Adrenal gland (tissue), 12 donors: ENCODE results near the gene KAT6B. TPM values are rescaled to one million over a fixed set of nuclear protein-coding genes. Genes with fewer than 3 reads are reported as not detected.

Experiments used
- DNase-seq, 7 donors: peaks; one replicate each; pipeline ENCODE4 v3.0.0-alpha.2; 2019 to 2020
- H3K27ac ChIP-seq, 5 donors: fragments of 200-600 bp; sonication (generic) in 4 of 5; 1 replicate in 3 of 5; 2 replicates in 2 of 5; pipeline versions ENCODE4 v1.5.1 to v1.8.0; 2016 to 2020; ENCODE audit warnings: mild to moderate bottlenecking in 1 of 5
- H3K27me3 ChIP-seq: fragments of 200-600 bp; 2 replicates; pipeline ENCODE4 v1.8.0; 2021
- H3K36me3 ChIP-seq, 2 donors: fragments of 200-600 bp; replicated peaks in 1 of 2; 1 replicate in 1 of 2; 2 replicates in 1 of 2; pipeline versions ENCODE4 v1.5.1 to v1.8.0; 2018 to 2022
- H3K4me1 ChIP-seq, 2 donors: fragments of 200-600 bp; replicated peaks in 1 of 2; 1 replicate in 1 of 2; 2 replicates in 1 of 2; pipeline versions ENCODE4 v1.5.1 to v1.8.0; 2018 to 2021
- H3K4me3 ChIP-seq, 4 donors: fragments of 200-600 bp; sonication (generic) in 3 of 4; one replicate each; pipeline ENCODE4 v1.5.1; 2016 to 2018
- H3K9me3 ChIP-seq, 3 donors: fragments of 200-600 bp; sonication (generic) in 1 of 3; replicated peaks in 1 of 3; 1 replicate in 2 of 3; 2 replicates in 1 of 3; pipeline versions ENCODE4 v1.5.1 to v1.8.0; 2016 to 2021
- POLR2A ChIP-seq, 2 donors: fragments of 450-650 bp; IDR thresholded peaks; one replicate each; pipeline ENCODE4 v1.6.1; 2017; ENCODE audit warnings: antibody characterized with exemption in 2 of 2, mild to moderate bottlenecking in 2 of 2, moderate library complexity in 1 of 2
- WGBS, 4 donors: extraction: QIAGEN DNeasy Blood & Tissue Kit in 2 of 4; methylation state at CpG; one replicate each; pipeline versions ENCODE4 v1.1.5 to v1.1.7; 2013 to 2017; 5-methylcytosine and 5-hydroxymethylcytosine counted together
- intact Hi-C, 2 donors: fragments of 100-400 bp; cut with DNase I; formaldehyde crosslinking; loops; one replicate each; pipeline versions ENCODE4 v1.14.1 to v1.15.0; 2022 to 2023
- polyA plus RNA-seq, 3 donors: library from polyadenylated mRNA; stranded (reverse); fragments of 200-250 nt in 2 of 3; fragments of 350-450 nt in 1 of 3; fragmentation: Illumina TruSeq in 1 of 3; extraction: RNeasy Lipid Tissue Mini Kit (QIAGEN cat#74804) in 1 of 3; gene quantifications; one replicate each; pipeline ENCODE4 v1.2.3, GENCODE V29; 2013 to 2014
- total RNA-seq, 9 donors: library from RNA; depleted of rRNA in 4 of 9; stranded (reverse); fragments of >200 nt in 4 of 9; fragments of 120-200 nt in 1 of 9; fragmentation: NEBNext Ultra II Directional in 1 of 9; extraction: Animal tissue kit (Norgen Biotek cat#: 25700) in 1 of 9; gene quantifications; one replicate each; pipeline versions ENCODE4 v1.1.0 to v1.2.4, GENCODE V29; 2013 to 2023
- TF ChIP-seq, protein P1 (sequence below), 6 experiments: fragments of 450-650 bp in 4 of 6; fragments of 200-600 bp in 2 of 6; sonication (generic) in 1 of 6; IDR thresholded peaks; 1 replicate in 5 of 6; 2 replicates in 1 of 6; pipeline versions ENCODE4 v1.5.1 to v1.8.0; 2016 to 2021; ENCODE audit warnings: antibody characterized with exemption in 6 of 6, mild to moderate bottlenecking in 2 of 6, moderate library complexity in 1 of 6
- donor health status: healthy with polysubstance abuse.
- donor health status: Bipolar disorder and iron deficiency.
- donor health status: DM: yes; HTN: yes; CAD: no.
- donor health status: DM: no; HTN: no; CAD: no.
- donor health status: DM: no; HTN: no; CAD: no.
- donor health status: DM: yes; HTN: yes; CAD: no.

KAT6B gene
- total and polyA plus RNA-seq, 12 donors: 6.0 to 50.2 (median 25.8) TPM

DNA sequence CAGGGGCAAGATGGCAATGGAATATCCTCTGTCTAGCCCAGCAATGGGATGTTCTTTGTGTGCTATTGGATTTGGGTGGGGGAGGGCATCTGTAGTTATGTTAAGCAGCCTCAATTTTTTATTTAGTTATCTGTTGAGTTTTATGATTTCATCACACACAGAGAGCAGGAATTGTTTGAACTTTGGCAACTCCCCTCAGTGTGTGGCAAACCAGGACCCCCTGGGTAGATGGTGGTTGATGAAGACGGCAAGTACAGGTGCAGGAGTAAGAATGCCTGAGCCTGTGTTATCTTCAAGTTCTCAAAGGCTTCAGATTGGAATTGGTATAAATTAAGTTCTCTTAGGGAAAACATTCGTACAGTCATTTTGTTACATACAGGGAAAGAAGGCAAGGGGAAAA is 142.7 kb downstream of the KAT6B start:
- no peaks in the 10 kb centered on the region for H3K9me3 ChIP-seq
- no peaks in the 10 kb centered on the region for H3K36me3 ChIP-seq
- intact Hi-C loops: no loop called here
- no peak overlapping the region for H3K4me3 ChIP-seq
- no peak overlapping the region for H3K27ac ChIP-seq
- DNase-seq: no peak
- peaks cover 0 to 14% of the 10 kb centered on the region in 2 donors for H3K4me1 ChIP-seq
- H3K27me3 ChIP-seq: no peaks in the 10 kb centered on the region
- 90 to 98% (median 96%) methylated on average over 2 of the region's 2 CpGs for WGBS, 4 donors
- TF ChIP-seq, protein P1, sequence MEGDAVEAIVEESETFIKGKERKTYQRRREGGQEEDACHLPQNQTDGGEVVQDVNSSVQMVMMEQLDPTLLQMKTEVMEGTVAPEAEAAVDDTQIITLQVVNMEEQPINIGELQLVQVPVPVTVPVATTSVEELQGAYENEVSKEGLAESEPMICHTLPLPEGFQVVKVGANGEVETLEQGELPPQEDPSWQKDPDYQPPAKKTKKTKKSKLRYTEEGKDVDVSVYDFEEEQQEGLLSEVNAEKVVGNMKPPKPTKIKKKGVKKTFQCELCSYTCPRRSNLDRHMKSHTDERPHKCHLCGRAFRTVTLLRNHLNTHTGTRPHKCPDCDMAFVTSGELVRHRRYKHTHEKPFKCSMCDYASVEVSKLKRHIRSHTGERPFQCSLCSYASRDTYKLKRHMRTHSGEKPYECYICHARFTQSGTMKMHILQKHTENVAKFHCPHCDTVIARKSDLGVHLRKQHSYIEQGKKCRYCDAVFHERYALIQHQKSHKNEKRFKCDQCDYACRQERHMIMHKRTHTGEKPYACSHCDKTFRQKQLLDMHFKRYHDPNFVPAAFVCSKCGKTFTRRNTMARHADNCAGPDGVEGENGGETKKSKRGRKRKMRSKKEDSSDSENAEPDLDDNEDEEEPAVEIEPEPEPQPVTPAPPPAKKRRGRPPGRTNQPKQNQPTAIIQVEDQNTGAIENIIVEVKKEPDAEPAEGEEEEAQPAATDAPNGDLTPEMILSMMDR (IDR thresholded peaks at IDR 0.05): no peak
- TF ChIP-seq POLR2A (IDR thresholded peaks at IDR 0.05): no peak

DNA sequence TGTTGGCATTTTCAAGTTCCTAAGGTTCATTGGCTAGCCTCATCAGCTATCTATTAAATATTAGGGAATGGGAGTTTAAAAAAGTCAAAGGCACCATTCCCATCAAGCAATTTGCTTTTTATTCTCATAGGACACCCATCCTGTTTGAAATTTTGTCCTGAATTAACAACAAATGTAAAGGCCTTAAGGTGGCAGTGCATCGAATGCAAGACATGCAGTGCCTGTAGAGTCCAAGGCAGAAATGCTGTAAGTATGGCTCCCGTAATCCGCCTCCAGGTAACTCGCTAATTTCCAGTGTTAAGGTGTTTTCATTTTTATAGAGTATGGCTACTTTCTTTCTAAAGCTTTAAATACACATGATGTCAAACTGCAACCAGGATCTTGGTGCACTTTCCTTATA is 143.1 kb downstream of the KAT6B start:
- Histone ChIP-seq H3K27me3 (no peaks in the 10 kb centered on the region), H3K4me1 (peaks cover 0 to 14% of the 10 kb centered on the region in 2 donors), H3K4me3 (no peak overlapping the region), H3K36me3 (no peaks in the 10 kb centered on the region), H3K9me3 (no peaks in the 10 kb centered on the region), H3K27ac (no peak overlapping the region)
- TF ChIP-seq, protein P1 (IDR thresholded peaks at IDR 0.05): no peak
- no peak for TF ChIP-seq POLR2A (IDR thresholded peaks at IDR 0.05)
- DNase-seq: no peak
- intact Hi-C loops: no loop called here
- 96 to 99% (median 97%) methylated on average over 4 of the region's 4 CpGs for WGBS, 4 donors

DNA sequence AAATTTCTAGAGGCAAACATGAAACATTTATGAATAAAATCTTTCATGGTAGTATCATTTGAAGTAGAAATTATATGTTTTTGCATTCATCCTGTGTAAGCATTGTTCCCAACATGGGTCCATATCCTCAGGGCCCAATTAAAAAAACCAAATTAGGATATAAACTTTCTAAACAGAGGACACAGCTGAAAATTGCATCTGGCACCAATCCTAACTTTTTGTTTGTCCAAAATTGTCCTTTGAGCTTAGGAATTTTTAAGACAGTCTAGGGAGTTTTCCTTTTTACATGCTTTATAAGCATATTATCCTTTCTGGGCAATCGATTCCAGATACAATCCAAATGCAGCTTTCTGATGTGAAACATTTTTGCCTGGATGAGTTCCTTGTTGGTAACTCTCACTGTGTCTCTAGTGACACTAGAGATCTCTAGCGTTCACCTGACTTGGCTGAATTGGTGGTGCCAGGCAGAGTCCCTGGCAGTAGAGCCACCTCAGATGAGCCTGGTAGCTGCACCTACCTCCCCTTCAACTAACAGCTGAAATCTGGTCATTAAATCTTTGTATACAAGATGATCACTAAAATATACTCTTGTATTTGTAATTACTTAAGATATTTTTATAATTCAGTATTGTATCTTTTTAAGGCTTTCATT is 147.5 kb downstream of the KAT6B start:
- Histone ChIP-seq H3K9me3 (no peaks in the 10 kb centered on the region), H3K27ac (no peak overlapping the region), H3K4me3 (no peak overlapping the region), H3K27me3 (no peaks in the 10 kb centered on the region), H3K36me3 (peaks cover 0 to 13% of the 10 kb centered on the region in 2 donors), H3K4me1 (peaks cover 0 to under 1% of the 10 kb centered on the region in 2 donors)
- TF ChIP-seq POLR2A (IDR thresholded peaks at IDR 0.05): no peak
- TF ChIP-seq, protein P1 (IDR thresholded peaks at IDR 0.05): no peak
- WGBS, 4 donors: 79 to 91% (median 84%) methylated on average over 2 of the region's 2 CpGs
- DNase-seq: no peak
- intact Hi-C loops: no loop called here

DNA sequence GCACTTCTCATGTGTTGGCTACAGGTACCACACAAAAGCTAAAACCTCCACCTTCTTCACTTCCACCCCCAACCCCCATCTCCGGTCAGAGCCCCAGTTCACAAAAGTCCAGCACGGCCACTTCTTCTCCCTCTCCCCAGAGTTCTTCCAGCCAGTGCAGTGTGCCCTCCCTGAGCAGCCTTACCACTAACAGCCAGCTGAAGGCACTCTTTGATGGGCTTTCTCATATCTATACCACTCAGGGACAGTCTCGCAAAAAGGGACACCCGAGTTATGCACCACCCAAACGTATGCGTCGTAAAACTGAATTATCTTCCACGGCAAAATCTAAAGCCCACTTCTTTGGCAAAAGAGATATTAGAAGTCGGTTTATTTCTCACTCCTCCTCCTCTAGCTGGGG is 149.4 kb downstream of the KAT6B start:
- TF ChIP-seq POLR2A (IDR thresholded peaks at IDR 0.05): no peak
- TF ChIP-seq, protein P1 (IDR thresholded peaks at IDR 0.05): no peak
- Histone ChIP-seq H3K27me3 (no peaks in the 10 kb centered on the region), H3K4me1 (no peaks in the 10 kb centered on the region), H3K36me3 (peaks cover 0 to 13% of the 10 kb centered on the region in 2 donors), H3K27ac (no peak overlapping the region), H3K9me3 (no peaks in the 10 kb centered on the region), H3K4me3 (no peak overlapping the region)
- DNase-seq: no peak
- WGBS, 4 donors: 96 to 99% (median 98%) methylated on average over 9 of the region's 9 CpGs
- intact Hi-C loops: no loop called here
